Neural cell (in vitro differentiated cells): Measurements from ENCODE around the gene PSMG3.

ENCODE experiments used
- CTCF ChIP-seq: fragments of 450-650 bp; IDR thresholded peaks from 2 replicates; pipeline ENCODE4 v1.5.1; 2014; ENCODE audit warnings: antibody characterized with exemption, mild to moderate bottlenecking, moderate library complexity; ENCODE audit not compliant: poor library complexity, severe bottlenecking
- POLR2AphosphoS5 ChIP-seq: IDR thresholded peaks from 2 replicates; pipeline ENCODE4 v1.6.1; 2012
- RAD21 ChIP-seq: fragments of 450-650 bp; conservative IDR thresholded peaks from 2 replicates; pipeline ENCODE4 v1.6.1; 2014; ENCODE audit warnings: antibody characterized with exemption, mild to moderate bottlenecking, moderate library complexity
- SMC3 ChIP-seq: fragments of 450-650 bp; conservative IDR thresholded peaks from 2 replicates; pipeline ENCODE4 v1.6.1; 2014; ENCODE audit warnings: antibody characterized with exemption, mild to moderate bottlenecking, moderate library complexity; ENCODE audit not compliant: poor library complexity

- no peak for TF ChIP-seq RAD21
- no peak for TF ChIP-seq CTCF
- no peak for TF ChIP-seq POLR2AphosphoS5
- TF ChIP-seq SMC3: no peak
Measured at GRCh38 chr7:1529383-1530116, 40.3 kb downstream of the PSMG3 start.
